GM12891 (cell line): ENCODE results near the gene FAM53A.

Experiments used
- DNase-seq: peaks from one replicate; pipeline ENCODE4 v3.0.0; 2011; ENCODE audit warnings: low spot score; ENCODE audit not compliant: insufficient read length
- FAIRE-seq: peaks from 2 replicates; lab custom pipeline; 2011; peaks lifted over from hg19 to GRCh38; lab: Jason Lieb, UNC
- PAX5 ChIP-seq: IDR thresholded peaks from 2 replicates; pipeline ENCODE4 v1.6.1; 2011; ENCODE audit warnings: low read length, moderate library complexity, mild to moderate bottlenecking; ENCODE audit not compliant: insufficient read depth, severe bottlenecking
- POLR2A ChIP-seq: IDR thresholded peaks from 2 replicates; pipeline ENCODE4 v1.6.1; 2011; ENCODE audit warnings: low read depth, low read length, control low read depth
- POLR2AphosphoS5 ChIP-seq: IDR thresholded peaks from 2 replicates; pipeline ENCODE4 v1.6.1; 2011; ENCODE audit warnings: low read depth, low read length, control low read depth
- POU2F2 ChIP-seq: IDR thresholded peaks from 2 replicates; pipeline ENCODE4 v1.6.1; 2011; ENCODE audit warnings: low read depth, mild to moderate bottlenecking, control low read depth, low read length, moderate library complexity
- SPI1 ChIP-seq: IDR thresholded peaks from 2 replicates; pipeline ENCODE4 v1.6.1; 2011; ENCODE audit warnings: low read depth, low read length, control low read depth
- TAF1 ChIP-seq: IDR thresholded peaks from 2 replicates; pipeline ENCODE4 v1.6.1; 2011; ENCODE audit warnings: low read depth, low read length, control low read depth

FAM53A gene

GRCh38 chr4:1632109-1633104, 51.7 kb downstream of the FAM53A start:
- no peak for TF ChIP-seq SPI1
- no peak for TF ChIP-seq POLR2AphosphoS5
- TF ChIP-seq POU2F2, result no peak
- no peak for TF ChIP-seq PAX5
- TF ChIP-seq POLR2A, result no peak
- TF ChIP-seq TAF1, result no peak
- no peak for FAIRE-seq
- no peak for DNase-seq

DNA sequence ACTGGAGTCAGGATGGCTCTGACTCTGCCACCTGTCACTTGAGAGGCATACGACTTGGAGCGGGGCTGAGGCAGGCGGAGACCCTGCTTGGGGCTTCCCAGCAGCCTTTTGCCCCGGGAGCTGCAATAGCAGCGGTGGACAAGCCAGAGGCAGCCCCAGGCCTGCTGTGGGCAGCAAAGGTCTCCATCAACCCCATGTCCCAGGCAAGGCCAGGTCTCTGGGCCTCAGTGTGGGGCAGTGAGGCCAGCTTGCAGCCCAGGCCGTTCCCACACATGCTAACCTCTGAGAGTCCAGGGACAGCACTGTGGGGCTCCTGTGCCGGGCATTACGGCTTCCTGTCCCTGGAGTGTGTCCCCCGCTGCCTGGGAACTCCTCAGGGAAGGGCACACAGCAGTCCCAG, 53.0 kb downstream of the FAM53A start:
- no peak for FAIRE-seq
- DNase-seq, result no peak
- TF ChIP-seq POU2F2 (no peak), SPI1 (no peak), PAX5 (no peak), POLR2A (no peak), POLR2AphosphoS5 (no peak), TAF1 (no peak)

DNA sequence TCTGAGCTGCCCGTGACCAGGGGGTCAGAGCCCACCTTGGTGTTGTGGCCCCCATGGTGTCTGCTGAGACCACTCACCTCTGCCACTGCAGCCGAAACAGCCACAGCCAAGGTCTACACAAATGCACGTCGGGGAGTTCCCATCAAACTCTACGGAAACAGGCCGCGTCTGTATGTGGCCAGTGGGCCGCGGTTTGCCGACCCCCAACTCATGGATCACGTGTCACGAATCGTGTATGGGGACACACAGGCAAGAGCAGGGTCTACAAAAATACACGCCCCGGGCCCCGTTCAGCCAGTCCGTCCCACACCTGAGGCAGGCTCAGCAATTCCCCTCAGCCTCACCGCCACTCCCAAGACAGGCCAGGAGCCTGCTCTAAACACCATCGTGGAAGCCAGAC, 53.8 kb downstream of the FAM53A start:
- no peak for TF ChIP-seq POLR2A
- no peak for TF ChIP-seq SPI1
- TF ChIP-seq POLR2AphosphoS5, result no peak
- no peak for TF ChIP-seq POU2F2
- TF ChIP-seq PAX5, result no peak
- TF ChIP-seq TAF1, result no peak
- DNase-seq (no peak), FAIRE-seq (no peak)

- no peak for DNase-seq
- TF ChIP-seq SPI1 (no peak), POLR2AphosphoS5 (no peak)
- FAIRE-seq, result no peak
Observed at GRCh38 chr4:1629699-1630083, 54.4 kb downstream of the FAM53A start.

DNA sequence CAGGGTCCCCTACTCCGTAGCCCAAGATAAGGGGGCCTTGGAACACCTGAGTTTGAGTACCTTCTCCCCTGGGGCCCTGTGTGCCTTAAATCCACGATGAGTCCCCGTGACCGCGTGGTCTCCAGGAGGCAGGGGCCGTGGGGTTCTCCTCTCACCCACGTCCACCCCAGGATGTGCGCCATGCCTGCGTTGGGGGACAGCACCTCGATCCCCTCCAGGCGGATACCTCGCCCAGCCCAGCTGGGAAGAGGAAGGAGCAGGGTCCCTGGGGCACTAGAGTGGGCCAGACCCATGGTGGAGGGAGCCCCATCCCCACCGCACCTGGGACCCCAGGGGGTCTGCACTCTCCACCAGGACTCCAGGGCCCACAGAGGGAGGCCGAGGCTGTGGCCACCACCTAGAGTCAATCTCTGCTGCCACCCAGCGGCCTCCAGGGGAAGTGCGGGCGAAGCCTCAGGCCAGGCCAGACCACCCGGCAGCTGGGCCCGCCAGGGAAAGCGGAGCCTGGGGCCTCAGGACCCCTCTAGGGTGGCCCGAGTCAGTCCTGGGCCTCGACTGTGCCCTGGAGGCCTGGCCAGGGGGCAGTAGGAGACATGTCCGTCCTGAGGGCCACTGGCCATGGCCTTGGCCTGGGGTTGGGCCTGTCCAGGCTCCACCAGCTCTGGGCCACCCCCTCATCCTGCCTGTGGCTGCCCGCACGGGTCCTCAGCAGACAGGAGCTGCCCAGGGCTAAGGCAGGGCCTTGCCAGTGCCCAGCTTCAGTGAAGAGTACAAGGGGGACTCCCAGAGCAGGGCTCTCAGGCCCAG, 55.0 kb downstream of the FAM53A start:
- FAIRE-seq (peak; percentile 89), DNase-seq (peak; percentile 96)
- TF ChIP-seq PAX5, result no peak
- no peak for TF ChIP-seq POU2F2
- TF ChIP-seq TAF1, result no peak
- no peak for TF ChIP-seq POLR2AphosphoS5
- no peak for TF ChIP-seq POLR2A
- no peak for TF ChIP-seq SPI1

DNA sequence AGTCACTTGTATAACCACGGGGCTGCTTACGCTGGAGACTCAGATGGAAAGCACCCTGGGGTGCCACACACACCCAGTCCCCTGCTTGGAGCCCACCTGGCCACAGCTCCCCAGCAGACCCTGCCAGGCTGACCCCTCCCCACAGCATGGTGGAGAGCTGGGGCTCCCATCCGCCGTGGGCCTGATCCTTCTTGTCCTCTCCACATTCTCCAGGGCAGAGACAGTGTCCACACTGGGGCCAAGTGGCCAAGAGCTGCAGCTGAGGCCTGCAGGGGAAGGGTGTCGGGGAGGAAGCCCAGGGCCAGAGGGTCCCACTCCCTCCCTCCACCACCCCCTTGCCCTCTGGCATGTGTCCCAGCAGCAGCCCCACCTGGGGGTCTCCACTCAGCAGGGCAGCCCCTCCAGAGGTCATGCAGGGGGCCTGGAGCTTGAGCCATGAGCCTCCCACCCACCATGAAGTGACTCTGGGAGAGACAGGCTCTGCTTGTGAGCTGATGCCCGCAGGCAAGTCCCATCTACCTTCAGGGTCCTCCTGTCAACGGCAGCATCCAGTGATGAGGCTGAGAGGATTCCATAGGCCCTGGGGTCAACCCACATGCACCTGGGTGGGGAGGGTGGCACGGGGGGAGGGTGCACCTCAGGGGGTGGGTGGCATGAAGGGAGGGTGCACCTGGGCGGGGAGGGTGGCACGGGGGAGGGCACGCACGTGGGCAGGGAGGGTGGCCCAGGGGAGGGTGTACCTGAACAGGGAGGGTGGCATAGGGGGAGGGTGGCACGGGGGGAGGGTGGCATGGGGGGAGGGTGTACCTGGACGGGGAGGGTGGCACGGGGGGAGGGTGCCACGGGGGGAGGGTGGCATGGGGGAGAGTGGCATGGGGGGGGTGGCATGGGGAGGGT, 56.4 kb downstream of the FAM53A start:
- TF ChIP-seq POU2F2, result no peak
- TF ChIP-seq TAF1, result no peak
- no peak for TF ChIP-seq SPI1
- TF ChIP-seq POLR2AphosphoS5, result no peak
- TF ChIP-seq PAX5, result no peak
- TF ChIP-seq POLR2A, result no peak
- DNase-seq, result no peak
- no peak for FAIRE-seq

- FAIRE-seq (no peak), DNase-seq (no peak)
- TF ChIP-seq TAF1 (no peak), POLR2A (no peak), POLR2AphosphoS5 (no peak), PAX5 (no peak), POU2F2 (no peak), SPI1 (no peak)
Observed at GRCh38 chr4:1626941-1627340, 57.2 kb downstream of the FAM53A start.

- FAIRE-seq, result no peak
- no peak for DNase-seq
Observed at GRCh38 chr4:1626151-1626550, 58.0 kb downstream of the FAM53A start.

More at GRCh38 chr4:1626151-1626550, 58.0 kb downstream of the FAM53A start:
- TF ChIP-seq POLR2AphosphoS5 (no peak), PAX5 (no peak), SPI1 (no peak), POU2F2 (no peak), TAF1 (no peak), POLR2A (no peak)
